GM18499 (cell line): ENCODE results near the gene TTC27.
A peak's percentile ranks its signal among the peaks of the same experiment; 100 is the strongest.
"Not testable (repeated sequence)": the region's sequence is repeated elsewhere in the genome, so short reads cannot be mapped to it uniquely, and the experiment has no call there.

Source experiments
- ATAC-seq: cut with Tn5 transposase; IDR thresholded peaks from one replicate; pipeline ENCODE4 v1.9.1; 2021; ENCODE audit warnings: moderate number of reproducible peaks; ENCODE audit not compliant: insufficient read depth, unreplicated experiment

The TTC27 gene

DNA sequence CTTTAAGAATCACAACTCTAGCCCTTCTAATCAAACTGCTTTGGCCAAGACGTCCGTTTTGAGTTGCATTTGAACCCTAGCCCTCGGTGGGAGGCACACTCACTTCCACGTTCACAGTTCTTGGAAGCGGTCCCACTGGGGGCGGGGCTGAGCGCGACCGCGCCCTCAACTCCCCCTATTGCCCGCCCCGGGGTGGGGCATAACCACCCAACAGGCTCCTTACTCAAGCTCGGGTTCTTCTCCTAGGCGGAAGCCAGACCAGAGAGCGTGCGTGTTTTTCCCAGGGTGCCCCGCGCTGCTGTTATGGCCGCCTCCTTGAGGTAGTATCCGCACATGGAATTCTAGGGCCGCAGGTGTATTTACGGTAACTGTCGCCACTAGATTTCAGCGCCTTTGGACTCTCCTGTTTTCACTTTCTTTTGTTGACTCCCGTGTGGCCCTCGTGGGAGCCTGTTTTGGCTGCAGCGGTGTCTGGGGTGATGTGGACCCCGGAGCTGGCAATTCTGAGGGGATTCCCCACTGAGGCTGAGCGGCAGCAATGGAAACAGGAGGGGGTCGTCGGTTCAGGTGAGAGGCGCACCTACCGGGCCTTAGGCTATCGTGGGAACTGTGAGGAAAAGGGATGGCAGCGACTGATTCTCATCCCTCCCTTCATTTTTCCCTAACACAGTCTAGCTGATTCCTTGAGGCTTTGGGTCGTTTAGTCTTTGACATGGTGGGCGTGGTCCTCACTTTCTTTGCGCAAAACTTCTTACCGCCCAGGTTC lies at the start of gene TTC27:
TTC27 (plus strand) TSS at position 237 of the 766 bp plus-strand sequence; CDS start at position 480, 243 bp downstream.
- ATAC-seq: peak; percentile 99

DNA sequence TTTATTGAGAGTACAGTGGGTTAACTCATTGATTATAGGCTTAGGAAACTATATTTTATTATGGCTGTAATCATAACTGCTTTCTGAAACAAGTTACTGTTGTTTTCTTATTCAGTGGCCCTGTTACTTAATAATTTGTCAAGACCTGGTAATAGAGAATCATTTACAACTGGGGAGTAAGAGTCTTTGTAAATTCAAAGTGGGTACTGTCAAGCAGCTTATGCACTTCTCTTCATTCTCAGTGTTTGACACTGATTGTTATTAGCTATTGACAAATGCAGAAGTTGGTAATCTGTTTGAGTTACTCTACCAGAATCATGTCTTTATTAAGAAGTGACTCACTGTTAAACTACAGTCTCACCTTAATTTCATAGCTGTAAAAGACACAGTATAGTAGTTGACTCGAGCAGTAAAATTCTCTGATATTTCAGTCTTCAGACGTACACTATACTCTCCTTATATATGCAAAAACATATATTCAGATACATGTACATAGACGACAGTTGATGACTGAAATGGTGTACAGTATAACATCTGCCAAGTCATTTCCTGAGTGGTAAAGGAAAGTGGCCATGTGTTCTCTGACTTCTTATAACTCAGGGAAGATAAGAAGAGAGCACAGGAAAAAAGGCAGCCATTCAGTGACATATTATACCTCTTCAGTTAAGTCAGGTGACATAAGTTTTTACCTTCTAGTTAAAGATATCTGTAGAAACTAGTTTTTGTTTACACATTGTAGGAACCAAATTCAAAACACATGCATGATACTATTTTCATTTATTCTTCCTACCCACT lies 36.0 kb upstream of the TTC27 start:
- ATAC-seq: peak; percentile 69

DNA sequence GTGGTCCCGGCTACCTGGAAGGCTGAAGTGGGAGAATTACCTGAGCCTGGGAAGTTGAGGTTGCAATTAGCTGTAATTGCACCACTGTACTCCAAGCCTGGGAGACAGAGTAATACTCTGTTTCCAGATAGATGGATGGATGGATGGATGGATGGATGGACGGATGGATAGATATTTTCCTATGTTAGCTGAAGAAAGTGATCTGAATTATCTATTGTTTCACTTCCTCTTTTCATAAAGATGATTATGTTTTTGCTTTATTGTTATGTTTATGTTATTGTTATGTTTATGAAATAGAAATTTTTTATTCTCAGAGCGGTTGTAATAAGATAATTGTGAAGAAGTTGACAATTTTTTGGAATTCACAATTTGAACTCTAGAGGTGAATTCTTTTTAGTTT lies 33.3 kb upstream of the TTC27 start:
- ATAC-seq: no peak

- no peak for ATAC-seq
Observed at GRCh38 chr2:32611366-32611765, 16.5 kb upstream of the TTC27 start.

GRCh38 chr2:32611771-32612170 lies 16.1 kb upstream of the TTC27 start:
- no peak for ATAC-seq

GRCh38 chr2:32614084-32614483 lies 13.8 kb upstream of the TTC27 start:
- ATAC-seq: no peak

DNA sequence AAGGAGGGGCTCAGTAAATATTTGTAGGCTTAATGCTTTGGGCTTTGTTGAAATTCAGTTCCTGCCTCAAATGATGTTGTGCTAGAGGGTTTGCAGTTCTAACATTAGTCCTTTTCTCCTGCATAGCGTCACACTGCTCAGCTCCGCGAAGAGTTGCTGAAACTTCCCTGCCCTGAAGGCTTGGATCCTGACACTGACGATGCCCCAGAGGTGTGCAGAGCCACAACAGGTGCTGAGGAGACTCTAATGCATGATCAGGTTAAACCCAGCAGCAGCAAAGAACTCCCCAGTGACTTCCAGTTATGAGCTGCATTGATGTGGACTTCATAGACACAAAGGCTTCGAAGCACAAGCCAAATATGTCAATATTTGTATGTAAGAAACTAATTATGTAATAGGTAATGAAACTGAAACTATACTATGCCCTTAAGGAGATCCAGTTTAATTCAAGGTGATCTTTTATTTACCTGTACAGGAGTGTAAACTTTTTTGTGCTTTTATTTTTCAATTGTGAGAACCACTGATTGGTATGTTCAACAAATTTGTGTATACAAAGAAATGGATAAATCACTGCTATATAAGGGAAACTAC lies 10.2 kb upstream of the TTC27 start:
- ATAC-seq: no peak

DNA sequence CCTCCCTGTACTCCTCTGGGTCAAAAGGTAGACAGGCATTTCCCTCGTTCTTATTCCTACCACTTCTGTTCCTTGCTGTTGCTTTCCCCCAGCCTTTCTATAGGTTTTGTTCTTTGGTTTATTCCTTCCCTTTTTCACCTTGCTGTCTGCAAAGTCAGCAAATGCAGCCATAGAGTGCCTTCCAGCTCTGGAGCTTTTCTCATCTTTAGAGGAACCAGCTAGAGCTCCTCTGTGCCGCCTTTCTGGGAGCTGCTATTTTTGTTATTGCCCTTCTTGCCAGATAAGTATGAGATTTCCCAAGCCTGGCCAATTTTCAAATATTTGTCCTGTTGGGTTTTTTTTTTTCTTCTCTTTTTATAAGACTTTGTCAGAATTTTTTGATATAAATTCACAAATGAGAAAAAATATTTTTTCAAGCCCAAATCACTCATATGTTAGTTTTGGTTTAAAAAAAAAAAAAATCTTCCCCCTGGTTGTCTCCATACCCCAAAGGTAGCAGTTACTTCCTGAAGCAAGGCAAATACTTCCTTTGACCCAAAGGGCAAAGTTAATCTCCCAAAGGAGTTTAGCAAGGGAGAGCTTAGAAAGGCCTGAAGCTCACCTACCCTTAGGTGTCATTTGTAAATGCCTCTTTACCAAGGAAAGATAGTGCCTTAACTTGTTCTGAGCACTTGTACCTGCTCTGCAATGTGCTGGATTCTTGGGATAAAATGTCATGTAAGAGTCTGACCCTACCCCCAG lies 5.1 kb upstream of the TTC27 start:
- ATAC-seq: no peak

DNA sequence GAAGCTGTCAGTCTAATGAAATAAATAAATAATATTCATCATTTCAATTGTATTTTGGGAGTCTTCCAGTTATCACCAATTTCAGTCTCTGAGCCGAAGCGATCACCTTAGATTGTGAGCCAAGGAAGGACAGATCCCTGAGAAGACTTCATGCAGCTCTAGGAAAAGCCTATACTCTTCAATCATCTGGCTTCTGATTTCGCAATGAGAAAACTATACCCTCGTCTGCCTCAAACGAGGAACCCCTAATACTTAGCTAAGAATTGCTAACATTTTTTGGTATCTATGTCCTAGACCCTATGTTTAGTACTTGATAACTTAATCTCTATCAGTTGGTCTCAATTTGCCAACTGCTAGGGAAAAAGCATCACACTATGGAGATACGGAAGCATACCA lies 4.5 kb upstream of the TTC27 start:
- ATAC-seq: no peak

- ATAC-seq: no peak
Observed at GRCh38 chr2:32624812-32625211, 3.0 kb upstream of the TTC27 start.

DNA sequence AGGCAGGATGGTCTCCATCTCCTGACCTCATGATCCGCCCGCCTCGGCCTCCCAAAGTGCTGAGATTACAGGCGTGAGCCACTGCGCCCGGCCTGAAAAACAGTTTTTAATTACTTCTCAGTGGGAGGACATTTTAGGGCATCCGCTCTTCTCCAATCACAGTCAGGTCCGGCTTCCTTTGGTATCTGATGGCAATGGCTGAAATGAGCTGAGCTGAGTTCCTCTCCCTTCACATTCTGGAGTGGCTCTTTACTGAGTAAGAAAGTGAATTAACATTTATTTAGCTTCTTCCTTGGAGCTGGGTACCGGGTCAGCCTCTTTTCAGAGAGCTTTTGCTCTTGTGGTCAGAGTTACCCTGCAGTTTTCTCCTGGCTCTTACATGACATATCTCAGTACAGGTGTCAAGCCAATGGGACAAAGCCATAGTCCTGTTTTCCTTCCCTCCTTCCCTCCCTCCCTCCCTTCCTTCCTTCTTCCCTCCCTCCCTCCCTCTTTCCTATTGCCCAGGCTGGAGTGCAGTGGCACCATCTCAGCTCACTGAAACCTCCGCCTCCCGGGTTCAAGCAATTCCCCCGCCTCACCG lies 1.1 kb upstream of the TTC27 start:
- no peak for ATAC-seq

GRCh38 chr2:32627441-32627813 lies 423 bp upstream of the TTC27 start:
- ATAC-seq: peak; percentile 7

- ATAC-seq: no peak
Observed at GRCh38 chr2:32632089-32632488, 4.2 kb downstream of the TTC27 start.

DNA sequence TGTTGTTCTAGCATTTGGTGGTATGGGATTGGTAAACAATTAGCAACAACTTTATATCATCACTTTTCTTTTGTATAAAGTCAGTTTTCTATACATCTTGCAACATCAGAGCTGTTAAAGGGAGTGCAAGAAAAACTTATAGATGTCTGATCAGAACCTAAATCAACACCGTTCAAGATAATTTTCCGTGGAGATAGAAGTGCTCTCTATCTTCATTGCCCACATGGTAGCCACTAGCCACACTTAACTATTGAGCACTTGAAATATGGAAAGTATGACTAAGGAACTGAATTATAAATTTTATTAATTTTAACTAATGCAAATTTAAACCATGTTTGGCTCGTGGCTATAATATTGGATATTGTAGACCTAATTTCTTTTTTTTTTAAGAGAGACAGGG lies 5.2 kb downstream of the TTC27 start:
- ATAC-seq: no peak

DNA sequence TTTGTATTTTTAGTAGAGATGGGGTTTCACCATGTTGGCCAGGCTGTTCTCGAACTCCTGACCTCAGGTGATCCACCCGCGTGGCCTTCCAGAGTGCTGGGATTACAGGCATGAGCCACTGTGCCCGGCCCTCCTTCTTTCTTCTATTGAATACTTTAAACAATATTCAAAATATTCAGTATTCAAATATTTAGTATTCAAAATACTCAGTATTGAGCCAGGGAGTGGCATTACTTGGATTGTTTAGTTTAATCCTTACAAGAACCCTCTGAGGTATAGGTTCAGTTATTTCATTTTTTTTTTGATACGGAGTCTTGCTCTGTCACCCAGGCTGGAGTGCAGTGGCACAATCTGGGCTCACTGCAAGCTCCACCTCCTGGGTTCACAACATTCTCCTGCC lies 10.7 kb downstream of the TTC27 start:
- not testable (repeated sequence) for ATAC-seq

GRCh38 chr2:32641180-32641579 lies 13.3 kb downstream of the TTC27 start:
- ATAC-seq: no peak

- ATAC-seq: no peak
Observed at GRCh38 chr2:32647180-32647651, 19.4 kb downstream of the TTC27 start.

DNA sequence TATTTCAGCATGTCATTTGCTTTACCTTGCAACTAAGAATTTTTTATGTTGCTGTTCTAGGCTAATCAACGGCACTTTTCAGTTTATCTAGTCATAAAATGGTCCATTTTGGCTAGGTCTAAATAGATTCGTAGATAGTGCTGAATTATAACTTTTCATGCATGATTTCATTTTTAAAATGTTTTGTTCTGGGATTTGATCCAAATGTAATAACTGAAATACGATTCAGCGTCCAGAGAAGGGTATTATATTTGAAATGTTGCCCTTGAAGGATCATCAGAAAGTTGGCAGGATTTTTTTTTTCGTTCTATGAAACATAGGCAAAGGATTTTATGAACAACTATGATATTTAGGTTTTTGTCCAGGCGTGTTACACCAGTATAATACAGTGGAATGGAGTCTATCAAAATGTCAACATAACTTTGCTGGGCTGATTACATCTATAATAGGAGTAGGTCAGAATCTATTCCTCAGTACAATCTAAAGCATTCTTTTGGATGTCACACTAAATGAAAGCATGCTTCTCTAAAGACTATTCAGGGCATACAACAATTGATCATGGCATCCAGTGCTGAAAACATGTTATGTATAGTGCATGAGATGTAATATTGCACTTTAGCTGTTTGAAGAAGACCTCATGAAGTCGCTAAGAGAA lies 24.8 kb downstream of the TTC27 start:
- ATAC-seq: no peak

GRCh38 chr2:32656069-32656468 lies 28.2 kb downstream of the TTC27 start:
- no peak for ATAC-seq

GRCh38 chr2:32663864-32664263 lies 36.0 kb downstream of the TTC27 start:
- no peak for ATAC-seq
